Loucy (cell line): Measurements from ENCODE around the gene MED10.

Source experiments
- H2AFZ ChIP-seq: fragments of 200-600 bp; sonication (generic); 2 replicates; pipeline ENCODE4 v1.6.0; 2016; ENCODE audit warnings: antibody characterized with exemption, mild to moderate bottlenecking, low read length, moderate library complexity
- H3F3A ChIP-seq: fragments of 200-600 bp; 2 replicates; pipeline ENCODE4 v1.6.0; 2016; ENCODE audit warnings: antibody characterized with exemption, low read depth, mild to moderate bottlenecking
- H3K27me3 ChIP-seq: fragments of 200-600 bp; sonication (generic); 2 replicates; pipeline ENCODE4 v1.6.1; 2014; ENCODE audit warnings: low read length, mild to moderate bottlenecking; ENCODE audit not compliant: insufficient read depth, poor library complexity, severe bottlenecking
- H3K36me3 ChIP-seq: fragments of 200-600 bp; sonication (generic); 2 replicates; pipeline ENCODE4 v1.6.1; 2016; ENCODE audit warnings: low read length; ENCODE audit not compliant: insufficient read depth
- H3K4me1 ChIP-seq: fragments of 200-600 bp; sonication (generic); 2 replicates; pipeline ENCODE4 v1.5.1; 2014; ENCODE audit warnings: low read length, mild to moderate bottlenecking; ENCODE audit not compliant: insufficient read depth, poor library complexity, severe bottlenecking
- H3K4me2 ChIP-seq: fragments of 200-600 bp; sonication (generic); 2 replicates; pipeline ENCODE4 v1.6.0; 2014; ENCODE audit warnings: antibody characterized with exemption, low read length, low read depth, mild to moderate bottlenecking; ENCODE audit not compliant: poor library complexity, severe bottlenecking
- H3K4me3 ChIP-seq: fragments of 200-600 bp; sonication (generic); 2 replicates; pipeline ENCODE4 v1.5.1; 2014; ENCODE audit warnings: low read length, mild to moderate bottlenecking, mixed read lengths; ENCODE audit not compliant: poor library complexity, severe bottlenecking
- H3K79me2 ChIP-seq: fragments of 200-600 bp; sonication (generic); 2 replicates; pipeline ENCODE4 v1.6.1; 2014; ENCODE audit warnings: low read length; ENCODE audit not compliant: insufficient read depth
- H3K9ac ChIP-seq: fragments of 200-600 bp; sonication (generic); 2 replicates; pipeline ENCODE4 v1.6.0; 2014; ENCODE audit warnings: mild to moderate bottlenecking, low read depth, low read length, moderate library complexity; ENCODE audit not compliant: poor library complexity, severe bottlenecking
- H3K9me2 ChIP-seq: fragments of 200-600 bp; sonication (generic); replicated peaks from 2 replicates; pipeline ENCODE4 v1.6.1; 2016; ENCODE audit warnings: low read depth, low read length, mixed read lengths
- H3K9me3 ChIP-seq: fragments of 200-600 bp; sonication (generic); 2 replicates; pipeline ENCODE4 v1.6.1; 2014; ENCODE audit warnings: mild to moderate bottlenecking, antibody characterized with exemption, low read length, low read depth; ENCODE audit not compliant: insufficient read depth
- H4K20me1 ChIP-seq: fragments of 200-600 bp; sonication (generic); 2 replicates; pipeline ENCODE4 v1.6.0; 2014; ENCODE audit warnings: antibody characterized with exemption, low read length, mild to moderate bottlenecking; ENCODE audit not compliant: insufficient read depth, poor library complexity, severe bottlenecking
- CTCF ChIP-seq: fragments of 200-600 bp; sonication (generic); conservative IDR thresholded peaks from 2 replicates; pipeline ENCODE4 v1.5.1; 2014; ENCODE audit warnings: mild to moderate bottlenecking, antibody characterized with exemption, low read length
- EZH2phosphoT487 ChIP-seq: fragments of 200-600 bp; IDR thresholded peaks from 2 replicates; pipeline ENCODE4 v1.6.1; 2018; ENCODE audit warnings: antibody characterized with exemption, mild to moderate bottlenecking, moderate library complexity, borderline replicate concordance

The MED10 gene

DNA sequence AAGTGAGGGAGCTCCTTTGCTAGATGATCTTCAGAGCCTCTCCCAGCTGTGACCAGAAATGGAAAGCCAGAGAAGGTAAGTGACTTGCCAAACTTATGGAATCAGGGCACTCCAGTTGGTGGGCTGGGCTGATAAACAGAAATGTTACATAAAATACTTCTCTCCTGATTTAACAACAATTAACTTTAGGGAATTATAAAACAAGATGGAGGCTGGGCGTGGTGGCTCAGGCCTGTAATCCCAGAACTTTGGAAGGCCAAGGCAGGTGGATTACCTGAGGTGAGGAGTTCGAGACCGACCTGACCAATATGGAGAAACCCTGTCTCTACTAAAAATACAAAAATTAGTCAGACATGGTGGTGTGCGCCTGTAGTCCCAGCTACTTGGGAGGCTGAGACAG, 899 bp upstream of the MED10 start:
- Histone ChIP-seq H3K4me3 (peak overlapping the region; percentile 98), H2AFZ (peak overlapping the region; percentile 94), H3F3A (no peaks in the 10 kb centered on the region), H3K79me2 (peaks cover 49% of the 10 kb centered on the region), H3K27me3 (no peaks in the 10 kb centered on the region), H3K4me2 (peak overlapping the region; percentile 87), H3K36me3 (peaks cover 13% of the 10 kb centered on the region; the same call in 1 of the 2 replicates), H4K20me1 (peaks cover 24% of the 10 kb centered on the region), H3K9me3 (no peaks in the 10 kb centered on the region), H3K9ac (peak overlapping the region; percentile 90), H3K9me2 (no peaks in the 10 kb centered on the region), H3K4me1 (peaks cover 34% of the 10 kb centered on the region)
- TF ChIP-seq EZH2phosphoT487, result no peak
- no peak for TF ChIP-seq CTCF

DNA sequence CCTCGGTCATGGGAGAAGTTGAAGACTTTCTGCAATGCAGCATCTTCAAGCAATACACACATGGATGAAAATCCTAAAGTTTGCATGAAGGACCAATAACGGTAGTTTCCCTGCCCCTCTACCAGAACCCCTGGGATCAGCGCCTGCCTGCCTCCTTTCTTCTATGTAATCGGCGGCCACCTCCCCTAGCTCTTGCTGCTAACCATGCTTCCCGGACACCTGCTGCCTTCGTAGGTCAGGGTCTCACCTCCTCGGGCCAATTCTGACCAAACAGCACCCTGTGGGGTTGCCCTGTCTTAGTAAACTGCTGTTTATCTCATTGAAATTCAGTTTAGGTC, 388 bp upstream of the MED10 start:
- no peaks in the 10 kb centered on the region for H3F3A ChIP-seq
- H2AFZ ChIP-seq, result peak overlapping the region; percentile 94
- TF ChIP-seq EZH2phosphoT487, result no peak
- no peak for TF ChIP-seq CTCF
- peaks cover 18% of the 10 kb centered on the region; the same call in 1 of the 2 replicates for H3K36me3 ChIP-seq
- H3K4me3 ChIP-seq, result peak overlapping the region; percentile 98
- H3K27me3 ChIP-seq, result no peaks in the 10 kb centered on the region
- H3K9me3 ChIP-seq, result no peaks in the 10 kb centered on the region
- H4K20me1 ChIP-seq, result peaks cover 24% of the 10 kb centered on the region
- peak overlapping the region; percentile 90 for H3K9ac ChIP-seq
- H3K9me2 ChIP-seq, result no peaks in the 10 kb centered on the region
- H3K4me2 ChIP-seq, result peak overlapping the region; percentile 87
- H3K4me1 ChIP-seq, result peaks cover 37% of the 10 kb centered on the region
- peaks cover 50% of the 10 kb centered on the region for H3K79me2 ChIP-seq

GRCh38 chr5:6377582-6377904, 804 bp downstream of the MED10 start:
- no peaks in the 10 kb centered on the region for H3K9me2 ChIP-seq
- H2AFZ ChIP-seq, result no peak overlapping the region
- H3K4me3 ChIP-seq, result peak overlapping the region; percentile 98
- H3K9ac ChIP-seq, result peak overlapping the region; percentile 90
- no peaks in the 10 kb centered on the region for H3K9me3 ChIP-seq
- H3K27me3 ChIP-seq, result no peaks in the 10 kb centered on the region
- TF ChIP-seq EZH2phosphoT487 (no peak), CTCF (no peak)
- H3K36me3 ChIP-seq, result peaks cover 30% of the 10 kb centered on the region; the same call in 1 of the 2 replicates
- H4K20me1 ChIP-seq, result peaks cover 28% of the 10 kb centered on the region
- peak overlapping the region; percentile 87 for H3K4me2 ChIP-seq
- H3F3A ChIP-seq, result no peaks in the 10 kb centered on the region
- peaks cover 37% of the 10 kb centered on the region for H3K4me1 ChIP-seq
- H3K79me2 ChIP-seq, result peaks cover 62% of the 10 kb centered on the region
